Neuronal stem cell (in vitro differentiated cells): ENCODE results near the gene LMTK2.

Experiments used
- DNase-seq: peaks from one replicate; pipeline ENCODE4 v3.0.0-alpha.2; 2013; ENCODE audit warnings: low spot score
- H2AFZ ChIP-seq: one replicate; pipeline ENCODE4 v1.6.1; 2013; ENCODE audit warnings: mild to moderate bottlenecking, low read length, inconsistent platforms
- H2AK5ac ChIP-seq: 2 replicates; pipeline ENCODE4 v1.6.1; 2013; ENCODE audit warnings: low read depth, mild to moderate bottlenecking, inconsistent platforms, low read length, moderate library complexity, mixed read lengths
- H2BK120ac ChIP-seq: 2 replicates; pipeline ENCODE4 v1.6.1; 2013; ENCODE audit warnings: low read depth, mild to moderate bottlenecking, inconsistent platforms, low read length, moderate library complexity, mixed read lengths
- H2BK12ac ChIP-seq: one replicate; pipeline ENCODE4 v1.6.1; 2013; ENCODE audit warnings: low read length, inconsistent platforms
- H2BK15ac ChIP-seq: 2 replicates; pipeline ENCODE4 v1.6.1; 2013; ENCODE audit warnings: mild to moderate bottlenecking, low read length, inconsistent platforms, mixed read lengths
- H2BK5ac ChIP-seq: one replicate; pipeline ENCODE4 v1.6.1; 2013; ENCODE audit warnings: inconsistent platforms, mild to moderate bottlenecking, low read length, moderate library complexity
- H3K14ac ChIP-seq: one replicate; pipeline ENCODE4 v1.6.1; 2013; ENCODE audit warnings: low read length, inconsistent platforms
- H3K18ac ChIP-seq: 2 replicates; pipeline ENCODE4 v1.6.1; 2013; ENCODE audit warnings: low read length, inconsistent platforms
- H3K23ac ChIP-seq: 2 replicates; pipeline ENCODE4 v1.6.1; 2013; ENCODE audit warnings: low read depth, mild to moderate bottlenecking, mixed read lengths, low read length, inconsistent platforms; ENCODE audit not compliant: poor library complexity
- H3K27ac ChIP-seq: replicated peaks from 3 replicates; pipeline ENCODE4 v1.5.1; 2013; ENCODE audit warnings: low read length, inconsistent platforms
- H3K27me3 ChIP-seq, 3 experiments: 2 replicates each; pipeline ENCODE4 v1.6.1; 2013; ENCODE audit warnings: low read length in 3 of 3, mild to moderate bottlenecking in 2 of 3, inconsistent platforms in 1 of 3, low read depth in 1 of 3, mixed read lengths in 1 of 3, moderate library complexity in 1 of 3; ENCODE audit not compliant: control insufficient read depth in 3 of 3, insufficient read depth in 3 of 3
- H3K36me3 ChIP-seq, 2 donors: replicated peaks in 1 of 2; 2 replicates each; pipeline ENCODE4 v1.6.1; 2013; ENCODE audit warnings: low read length in 2 of 2; ENCODE audit not compliant: control insufficient read depth in 2 of 2, insufficient read depth in 2 of 2
- H3K4ac ChIP-seq: 2 replicates; pipeline ENCODE4 v1.6.1; 2013; ENCODE audit warnings: inconsistent platforms, mild to moderate bottlenecking, low read length, moderate library complexity
- H3K4me1 ChIP-seq, 2 donors: 1 replicate in 1 of 2; 2 replicates in 1 of 2; pipeline ENCODE4 v1.6.1; 2013; ENCODE audit warnings: low read length in 2 of 2, low read depth in 1 of 2; ENCODE audit not compliant: control insufficient read depth in 2 of 2, insufficient read depth in 1 of 2
- H3K4me2 ChIP-seq: one replicate; pipeline ENCODE4 v1.6.1; 2013; ENCODE audit warnings: mild to moderate bottlenecking, low read length, inconsistent platforms; ENCODE audit not compliant: insufficient read depth, poor library complexity, severe bottlenecking
- H3K4me3 ChIP-seq, 2 donors: 2 replicates each; pipeline ENCODE4 v1.5.1; 2013; ENCODE audit warnings: low read length in 2 of 2, mild to moderate bottlenecking in 2 of 2, inconsistent platforms in 1 of 2, moderate library complexity in 1 of 2
- H3K79me1 ChIP-seq: one replicate; pipeline ENCODE4 v1.6.1; 2013; ENCODE audit warnings: low read depth, mild to moderate bottlenecking, inconsistent platforms, low read length, moderate library complexity
- H3K9ac ChIP-seq: one replicate; pipeline ENCODE4 v1.6.1; 2013; ENCODE audit warnings: mild to moderate bottlenecking, low read depth, low read length, inconsistent platforms; ENCODE audit not compliant: poor library complexity
- H3K9me3 ChIP-seq, 2 donors: replicated peaks in 1 of 2; 2 replicates each; pipeline versions ENCODE3 to v1.6.1; 2013; ENCODE audit warnings: low read length in 2 of 2, mild to moderate bottlenecking in 2 of 2, inconsistent platforms in 1 of 2, low read depth in 1 of 2, mixed read lengths in 1 of 2, moderate library complexity in 1 of 2; ENCODE audit not compliant: control insufficient read depth in 2 of 2, insufficient read depth in 1 of 2
- H4K8ac ChIP-seq: one replicate; pipeline ENCODE4 v1.6.1; 2013; ENCODE audit warnings: low read depth, mild to moderate bottlenecking, inconsistent platforms, low read length, moderate library complexity
- H4K91ac ChIP-seq: one replicate; pipeline ENCODE4 v1.6.1; 2013; ENCODE audit warnings: low read length, low read depth, mild to moderate bottlenecking, inconsistent platforms; ENCODE audit not compliant: poor library complexity
- WGBS, 2 donors: extraction: QIAGEN DNeasy Blood & Tissue Kit; methylation state at CpG; one replicate each; pipeline ENCODE4 v1.1.7; 2013; ENCODE audit warnings: missing lambda C conversion rate in 2 of 2, mixed read lengths in 1 of 2; ENCODE audit not compliant: insufficient read length in 2 of 2, insufficient replicate concordance in 1 of 2; ENCODE audit errors: extremely low coverage in 2 of 2; 5-methylcytosine and 5-hydroxymethylcytosine counted together

Gene LMTK2

GRCh38 chr7:98228801-98229200, 122.1 kb downstream of the LMTK2 start:
- no peak overlapping the region for H3K4me3 ChIP-seq
- peak overlapping the region; percentile 70 for H2AK5ac ChIP-seq
- no peak for DNase-seq
- H3K9ac ChIP-seq = no peak overlapping the region
- H3K4me1 ChIP-seq = no peaks in the 10 kb centered on the region
- H3K79me1 ChIP-seq = peaks cover 4% of the 10 kb centered on the region
- H2AFZ ChIP-seq = no peak overlapping the region
- H4K8ac ChIP-seq = no peak overlapping the region
- no peak overlapping the region for H3K4ac ChIP-seq
- no peak overlapping the region for H3K18ac ChIP-seq
- H3K27me3 ChIP-seq = no peaks in the 10 kb centered on the region
- peaks cover 10 to 15% of the 10 kb centered on the region in 2 donors for H3K36me3 ChIP-seq
- no peak overlapping the region for H2BK120ac ChIP-seq
- H3K14ac ChIP-seq = peak overlapping the region; percentile 8
- H3K9me3 ChIP-seq = no peaks in the 10 kb centered on the region
- H4K91ac ChIP-seq = no peak overlapping the region
- no peak overlapping the region for H2BK5ac ChIP-seq
- no CpG with 5 or more reads among the region's 16 CpGs for WGBS, 2 donors
- H3K23ac ChIP-seq = no peak overlapping the region
- H2BK12ac ChIP-seq = no peak overlapping the region
- H3K4me2 ChIP-seq = no peak overlapping the region
- H2BK15ac ChIP-seq = no peak overlapping the region
- no peak overlapping the region for H3K27ac ChIP-seq

GRCh38 chr7:98229441-98229840, 122.8 kb downstream of the LMTK2 start:
- no peaks in the 10 kb centered on the region for H3K9me3 ChIP-seq
- no peak overlapping the region for H3K27ac ChIP-seq
- peak overlapping the region; percentile 63 for H3K9ac ChIP-seq
- H2BK15ac ChIP-seq = no peak overlapping the region
- H3K18ac ChIP-seq = peak overlapping the region; percentile 19
- no peak overlapping the region for H2AK5ac ChIP-seq
- H3K79me1 ChIP-seq = peaks cover 3% of the 10 kb centered on the region
- H3K4me3 ChIP-seq = no peak overlapping the region
- no peaks in the 10 kb centered on the region for H3K4me1 ChIP-seq
- H4K8ac ChIP-seq = no peak overlapping the region
- H2BK12ac ChIP-seq = no peak overlapping the region
- WGBS, 2 donors = no CpG with 5 or more reads among the region's 11 CpGs
- DNase-seq = no peak
- no peak overlapping the region for H3K4ac ChIP-seq
- H3K14ac ChIP-seq = no peak overlapping the region
- no peak overlapping the region for H4K91ac ChIP-seq
- no peak overlapping the region for H2BK5ac ChIP-seq
- no peak overlapping the region for H2BK120ac ChIP-seq
- no peak overlapping the region for H3K4me2 ChIP-seq
- no peaks in the 10 kb centered on the region for H3K27me3 ChIP-seq
- H3K36me3 ChIP-seq = peaks cover 10 to 15% of the 10 kb centered on the region in 2 donors
- no peak overlapping the region for H3K23ac ChIP-seq
- H2AFZ ChIP-seq = no peak overlapping the region

DNA sequence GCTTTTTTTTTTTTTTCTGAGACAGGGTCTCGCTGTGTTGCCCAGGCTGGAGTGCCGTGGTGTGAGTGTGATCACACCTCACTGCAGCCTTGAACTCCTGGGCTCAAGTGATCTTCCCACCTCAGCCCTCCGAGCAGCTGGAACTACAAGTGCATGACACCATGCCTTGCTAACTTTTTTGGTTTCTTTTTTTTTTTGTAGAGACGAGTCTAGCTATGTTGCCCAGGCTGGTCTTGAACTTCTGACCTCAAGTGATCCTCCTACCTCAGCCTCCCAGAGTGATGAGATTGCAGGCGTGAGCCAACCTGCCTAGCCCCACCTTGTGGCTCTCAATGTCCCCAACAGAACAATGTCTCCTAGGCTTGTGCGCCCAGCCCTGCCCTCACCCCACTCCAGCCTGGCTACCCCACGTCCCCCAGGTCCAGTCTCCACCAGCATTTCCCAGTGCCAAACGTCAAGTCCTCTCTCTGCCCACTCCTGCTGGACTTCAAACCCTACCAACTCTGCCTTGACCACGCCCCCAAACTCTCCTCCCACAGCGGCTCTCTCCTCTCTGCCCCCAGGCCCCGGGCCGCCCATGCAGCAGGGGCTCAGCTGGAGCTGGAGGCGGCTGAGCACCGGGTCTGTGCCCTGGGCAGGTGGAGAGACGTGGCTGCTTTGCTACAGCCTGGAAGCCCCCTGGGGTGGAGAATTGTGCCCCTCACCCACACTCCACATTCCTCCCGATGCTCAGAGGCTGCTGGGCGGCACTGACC, 123.5 kb downstream of the LMTK2 start:
- no peak overlapping the region for H3K27ac ChIP-seq
- WGBS, 2 donors = no CpG with 5 or more reads among the region's 17 CpGs
- H2BK12ac ChIP-seq = no peak overlapping the region
- H2AK5ac ChIP-seq = no peak overlapping the region
- H2BK120ac ChIP-seq = peak overlapping the region; percentile 31
- peaks cover 10 to 15% of the 10 kb centered on the region in 2 donors for H3K36me3 ChIP-seq
- H2BK5ac ChIP-seq = no peak overlapping the region
- H3K4me2 ChIP-seq = no peak overlapping the region
- peak overlapping the region; percentile 56 for H3K14ac ChIP-seq
- no peak overlapping the region for H2AFZ ChIP-seq
- peak overlapping the region; percentile 17 for H4K8ac ChIP-seq
- no peaks in the 10 kb centered on the region for H3K4me1 ChIP-seq
- H3K23ac ChIP-seq = peak overlapping the region; percentile 43
- H3K27me3 ChIP-seq = no peaks in the 10 kb centered on the region
- H3K9ac ChIP-seq = no peak overlapping the region
- H3K18ac ChIP-seq = peak overlapping the region; percentile 64
- H3K79me1 ChIP-seq = peaks cover 2% of the 10 kb centered on the region
- no peak overlapping the region for H3K4ac ChIP-seq
- no peak overlapping the region for H2BK15ac ChIP-seq
- no peak for DNase-seq
- no peaks in the 10 kb centered on the region for H3K9me3 ChIP-seq
- no peak overlapping the region for H3K4me3 ChIP-seq
- H4K91ac ChIP-seq = no peak overlapping the region

DNA sequence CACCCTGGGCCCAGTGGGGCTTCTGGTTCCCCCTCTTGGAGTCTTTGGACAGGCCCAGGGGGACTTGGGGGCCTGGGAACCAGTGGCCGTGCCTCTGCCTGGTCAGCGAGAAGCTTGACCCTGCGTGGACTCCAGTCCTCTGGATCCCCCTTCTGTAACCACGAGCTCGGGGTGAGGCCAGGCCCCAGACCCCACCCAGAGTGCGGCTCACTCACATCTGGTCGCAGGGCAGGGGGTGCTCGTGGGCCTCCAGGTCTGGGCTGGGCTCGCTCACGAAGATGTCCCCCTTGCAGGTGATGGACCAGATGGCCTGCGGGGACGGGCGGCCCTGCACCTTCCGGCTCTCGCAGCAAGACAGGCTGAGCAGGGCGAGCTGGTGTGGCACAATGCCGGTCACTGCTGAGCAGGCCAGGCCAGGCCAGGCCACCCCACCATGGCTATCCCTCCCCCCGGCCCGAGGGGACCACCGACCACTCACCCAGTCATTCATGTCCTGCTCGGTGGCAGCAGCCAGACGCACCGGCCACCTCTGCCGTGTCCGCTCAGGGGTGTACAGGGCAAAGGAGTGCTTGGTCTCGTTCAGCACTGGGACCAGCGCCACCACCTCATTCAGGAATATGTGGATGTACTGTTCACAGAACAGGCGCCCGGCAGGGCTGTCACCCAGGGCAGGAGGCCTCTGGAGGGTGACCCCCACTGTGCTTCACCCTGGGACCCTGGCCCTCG, 124.2 kb downstream of the LMTK2 start:
- peak overlapping the region; percentile 31 for H2BK120ac ChIP-seq
- DNase-seq = no peak

More for the DNA sequence above, 124.2 kb downstream of the LMTK2 start:
- Histone ChIP-seq H3K18ac (peak overlapping the region; percentile 64), H3K23ac (no peak overlapping the region), H3K79me1 (peaks cover 3% of the 10 kb centered on the region), H3K9ac (no peak overlapping the region), H3K4ac (no peak overlapping the region), H4K8ac (peak overlapping the region; percentile 43), H3K27me3 (no peaks in the 10 kb centered on the region), H3K36me3 (peaks cover 7 to 13% of the 10 kb centered on the region in 2 donors), H3K27ac (no peak overlapping the region), H3K4me3 (no peak overlapping the region), H2BK15ac (no peak overlapping the region), H3K4me1 (no peaks in the 10 kb centered on the region), H2AFZ (no peak overlapping the region), H4K91ac (no peak overlapping the region), H3K9me3 (no peaks in the 10 kb centered on the region), H3K14ac (peak overlapping the region; percentile 82), H2AK5ac (no peak overlapping the region), H3K4me2 (no peak overlapping the region), H2BK12ac (no peak overlapping the region), H2BK5ac (no peak overlapping the region)
- WGBS, 2 donors = no CpG with 5 or more reads among the region's 30 CpGs
